ENCODE measurements around the gene LCK. TPM values are rescaled to one million over a fixed set of nuclear protein-coding genes. Genes with fewer than 3 reads are reported as not detected.
"Not testable (repeated sequence)": the region's sequence is repeated elsewhere in the genome, so short reads cannot be mapped to it uniquely, and the experiment has no call there.

Gene LCK
- total RNA-seq, 4 donors from 2014 or later: 0.26 to 3.9 (median 1.4) TPM

GRCh38 chr1:32256473-32257226, 5.6 kb downstream of the LCK start:
- 76% methylated on average over 9 of the region's 9 CpGs for WGBS
- TF ChIP-seq POLR2AphosphoS5 (IDR thresholded peaks at IDR 0.05) (no peak), POLR2A (IDR thresholded peaks at IDR 0.05) (no peak), EP300 (IDR thresholded peaks at IDR 0.05) (no peak), CTCF (IDR thresholded peaks at IDR 0.05) (no peak)
- Histone ChIP-seq H3K4me1 (no peaks in the 10 kb centered on the region), H3K36me3 (no peaks in the 10 kb centered on the region), H3K27me3 (no peaks in the 10 kb centered on the region), H3K9me3 (no peaks in the 10 kb centered on the region), H3K4me3 (no peak overlapping the region), H3K27ac (no peak overlapping the region)
- no peak for DNase-seq (ENCODE audit: low spot score in 2 of 2)

- H3K36me3 ChIP-seq: no peaks in the 10 kb centered on the region
- no peak overlapping the region for H3K27ac ChIP-seq
- no peaks in the 10 kb centered on the region for H3K4me1 ChIP-seq
- no peak for DNase-seq (ENCODE audit: low spot score in 2 of 2)
- no peak overlapping the region for H3K4me3 ChIP-seq
- TF ChIP-seq CTCF (IDR thresholded peaks at IDR 0.05): no peak
- TF ChIP-seq EP300 (IDR thresholded peaks at IDR 0.05): no peak
- TF ChIP-seq POLR2AphosphoS5 (IDR thresholded peaks at IDR 0.05): no peak
- no peak for TF ChIP-seq POLR2A (IDR thresholded peaks at IDR 0.05)
- no peaks in the 10 kb centered on the region for H3K9me3 ChIP-seq
- no peaks in the 10 kb centered on the region for H3K27me3 ChIP-seq
- WGBS: 88% methylated on average over 6 of the region's 6 CpGs
These were observed 6.1 kb downstream of the LCK start for GRCh38 chr1:32257227-32257508.

DNA sequence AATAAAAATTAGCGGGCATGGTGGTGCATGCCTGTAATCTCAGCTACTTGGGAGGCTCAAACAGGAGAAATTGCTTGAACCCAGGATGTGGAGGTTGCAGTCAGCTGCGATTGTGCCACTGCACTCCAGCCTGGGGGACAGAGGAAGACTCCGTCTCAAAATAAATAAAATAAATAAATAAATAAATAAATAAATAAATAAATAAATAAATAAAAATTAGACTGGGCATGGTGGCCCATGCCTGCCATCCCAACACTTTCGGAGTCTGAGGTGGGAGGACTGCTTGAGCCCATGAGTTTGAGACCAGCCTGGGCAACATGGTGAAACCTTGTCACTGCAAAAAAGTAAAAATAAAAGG, 12.2 kb downstream of the LCK start:
- H3K27me3 ChIP-seq; H3K4me1 ChIP-seq; DNase-seq (ENCODE audit: low spot score in 2 of 2); H3K27ac ChIP-seq; H3K36me3 ChIP-seq; H3K9me3 ChIP-seq; H3K4me3 ChIP-seq: not testable (repeated sequence)
- WGBS: 93% methylated on average over 4 of the region's 4 CpGs

DNA sequence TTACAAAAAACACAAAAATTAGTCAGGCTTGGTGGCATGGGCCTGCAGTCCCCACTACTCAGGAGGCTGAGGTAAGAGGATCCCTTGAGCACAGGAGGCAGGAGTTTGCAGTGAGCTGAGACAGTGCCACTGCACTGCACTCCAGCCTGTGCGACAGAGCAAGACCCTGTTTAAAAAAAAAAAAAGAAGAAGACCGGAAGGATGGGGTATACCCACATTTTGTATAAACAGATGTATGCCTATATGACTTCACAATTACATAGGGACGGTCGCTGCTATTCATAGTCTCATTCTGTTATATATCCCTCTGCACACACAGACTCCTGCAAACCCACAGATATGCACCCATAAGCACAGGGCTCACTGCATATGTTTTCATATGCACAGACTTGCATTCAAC, 12.7 kb downstream of the LCK start:
- Histone ChIP-seq H3K27ac (no peak overlapping the region), H3K4me1 (no peaks in the 10 kb centered on the region), H3K4me3 (no peak overlapping the region), H3K27me3 (no peaks in the 10 kb centered on the region), H3K9me3 (no peaks in the 10 kb centered on the region), H3K36me3 (no peaks in the 10 kb centered on the region)
- DNase-seq (ENCODE audit: low spot score in 2 of 2): no peak
- whole genome bisulfite sequencing: 93% methylated on average over 4 of the region's 4 CpGs
- TF ChIP-seq CTCF (IDR thresholded peaks at IDR 0.05): no peak
- no peak for TF ChIP-seq POLR2A (IDR thresholded peaks at IDR 0.05)
- no peak for TF ChIP-seq POLR2AphosphoS5 (IDR thresholded peaks at IDR 0.05)
- no peak for TF ChIP-seq EP300 (IDR thresholded peaks at IDR 0.05)

GRCh38 chr1:32265846-32266245, 14.8 kb downstream of the LCK start:
- no peak for DNase-seq (ENCODE audit: low spot score in 2 of 2)
- Histone ChIP-seq H3K27me3 (no peaks in the 10 kb centered on the region), H3K27ac (no peak overlapping the region), H3K9me3 (no peaks in the 10 kb centered on the region), H3K4me3 (no peak overlapping the region), H3K36me3 (no peaks in the 10 kb centered on the region), H3K4me1 (no peaks in the 10 kb centered on the region)
- 94% methylated on average over 9 of the region's 9 CpGs for WGBS
- no peak for TF ChIP-seq POLR2A (IDR thresholded peaks at IDR 0.05)
- no peak for TF ChIP-seq EP300 (IDR thresholded peaks at IDR 0.05)
- no peak for TF ChIP-seq CTCF (IDR thresholded peaks at IDR 0.05)
- TF ChIP-seq POLR2AphosphoS5 (IDR thresholded peaks at IDR 0.05): no peak
